HFFc6 (cell line): ENCODE results near the gene LIPM. TPM values are rescaled to one million over a fixed set of nuclear protein-coding genes. Genes with fewer than 3 reads are reported as not detected.
A peak's percentile ranks its signal among the peaks of the same experiment; 100 is the strongest.

Source experiments
- DNase-seq: peaks from one replicate; pipeline ENCODE4 v3.0.0-alpha.2; 2018
- H3K27ac Mint-ChIP-seq: 2 replicates; pipeline ENCODE4 v1.8.0; 2020; ENCODE audit warnings: mild to moderate bottlenecking, mixed read lengths
- H3K27me3 Mint-ChIP-seq: 2 replicates; pipeline ENCODE4 v1.8.0; 2021; ENCODE audit warnings: mild to moderate bottlenecking, moderate library complexity, mixed read lengths; ENCODE audit not compliant: insufficient read depth
- H3K36me3 Mint-ChIP-seq: 2 replicates; pipeline ENCODE4 v1.8.0; 2021; ENCODE audit warnings: low read depth, mixed read lengths
- H3K4me1 Mint-ChIP-seq: 2 replicates; pipeline ENCODE4 v1.8.0; 2020; ENCODE audit warnings: low read depth, mixed read lengths
- H3K4me3 Mint-ChIP-seq: 2 replicates; pipeline ENCODE4 v1.8.0; 2020; ENCODE audit warnings: mild to moderate bottlenecking, moderate library complexity, mixed read lengths
- H3K9me3 Mint-ChIP-seq: 2 replicates; pipeline ENCODE4 v1.8.0; 2020; ENCODE audit warnings: mild to moderate bottlenecking, mixed read lengths
- CTCF ChIP-seq: fragments of 200-600 bp; sonication (generic); IDR thresholded peaks from 2 replicates; pipeline ENCODE4 v1.5.0; 2021; ENCODE audit warnings: antibody characterized with exemption, mild to moderate bottlenecking
- long read RNA-seq: library from polyadenylated mRNA; unstranded; transcript quantifications from one replicate; pipeline ENCODE4 v2.0.0, GENCODE V29; 2019
- total RNA-seq, 6 experiments: library from RNA; stranded (reverse); fragmentation: NEBNext Ultra II Directional; extraction: Animal tissue kit (Norgen Biotek cat#: 25700); gene quantifications; 2 replicates in 1 of 6; 3 replicates in 5 of 6; pipeline ENCODE4 v1.2.3, GENCODE V29; 2021

Gene LIPM, protein sequence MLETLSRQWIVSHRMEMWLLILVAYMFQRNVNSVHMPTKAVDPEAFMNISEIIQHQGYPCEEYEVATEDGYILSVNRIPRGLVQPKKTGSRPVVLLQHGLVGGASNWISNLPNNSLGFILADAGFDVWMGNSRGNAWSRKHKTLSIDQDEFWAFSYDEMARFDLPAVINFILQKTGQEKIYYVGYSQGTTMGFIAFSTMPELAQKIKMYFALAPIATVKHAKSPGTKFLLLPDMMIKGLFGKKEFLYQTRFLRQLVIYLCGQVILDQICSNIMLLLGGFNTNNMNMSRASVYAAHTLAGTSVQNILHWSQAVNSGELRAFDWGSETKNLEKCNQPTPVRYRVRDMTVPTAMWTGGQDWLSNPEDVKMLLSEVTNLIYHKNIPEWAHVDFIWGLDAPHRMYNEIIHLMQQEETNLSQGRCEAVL
- not detected for total RNA-seq
- long read RNA-seq = 0 reads

GRCh38 chr10:88802523-88803285 lies at the start of gene LIPM:
LIPM (plus strand) TSS chr10:88802730; CDS start chr10:88802897, 167 bp downstream.
- no peaks in the 10 kb centered on the region for H3K9me3 Mint-ChIP-seq
- peaks cover 16% of the 10 kb centered on the region for H3K27me3 Mint-ChIP-seq
- DNase-seq = no peak
- H3K4me1 Mint-ChIP-seq = peaks cover 28% of the 10 kb centered on the region
- no peak within 1 kb of the TSS for H3K4me3 Mint-ChIP-seq
- no peak within 1 kb of the TSS for H3K27ac Mint-ChIP-seq
- H3K36me3 Mint-ChIP-seq = no peaks in the 10 kb centered on the region
- no peak for TF ChIP-seq CTCF

DNA sequence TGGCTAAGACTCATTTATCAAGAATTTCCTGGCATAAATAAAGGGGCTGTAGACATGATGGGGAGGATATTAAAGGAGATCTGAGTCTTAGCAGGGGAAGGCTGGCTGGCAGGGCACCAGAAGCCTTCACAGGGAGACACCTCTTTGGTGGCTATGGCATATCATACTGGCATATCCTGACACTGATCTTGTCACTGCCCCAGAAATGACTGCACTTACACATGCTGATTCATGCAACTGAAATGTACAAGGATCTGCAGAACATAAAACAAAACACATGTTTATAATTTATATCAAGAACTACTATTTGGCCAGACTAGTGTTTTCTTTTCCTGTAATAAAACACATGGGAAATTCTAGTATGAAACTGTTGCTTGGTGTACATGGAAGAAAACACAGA lies 48.2 kb upstream of the LIPM start:
- H3K4me3 Mint-ChIP-seq = no peak overlapping the region
- TF ChIP-seq CTCF = no peak
- H3K9me3 Mint-ChIP-seq = peaks cover 5% of the 10 kb centered on the region
- peaks cover 11% of the 10 kb centered on the region for H3K4me1 Mint-ChIP-seq
- no peak overlapping the region for H3K27ac Mint-ChIP-seq
- H3K27me3 Mint-ChIP-seq = peaks cover 5% of the 10 kb centered on the region
- H3K36me3 Mint-ChIP-seq = 0 out of 2 replicates have a peak, but pooled peaks cover 4% of the 10 kb centered on the region
- peak; percentile 60 for DNase-seq

DNA sequence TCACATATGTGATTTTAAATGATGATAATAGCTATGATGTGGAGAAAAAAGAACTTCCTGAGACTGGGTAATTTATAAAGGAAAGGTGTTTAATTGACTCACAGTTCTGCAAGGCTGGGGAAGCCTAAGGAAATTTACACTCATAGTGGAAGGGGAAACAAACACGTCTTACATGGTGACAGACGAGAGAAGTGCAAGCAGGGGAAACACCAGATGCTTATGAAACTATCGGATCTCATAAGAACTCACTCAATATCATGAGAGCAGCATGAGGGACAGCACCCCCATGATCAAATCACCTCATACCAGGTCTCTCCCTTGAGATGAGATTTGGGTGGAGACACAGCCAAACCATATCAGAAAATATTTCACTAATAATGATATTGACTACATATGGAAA lies 46.8 kb upstream of the LIPM start:
- no peak for TF ChIP-seq CTCF

GRCh38 chr10:88756660-88757059 lies 45.9 kb upstream of the LIPM start:
- H3K4me3 Mint-ChIP-seq = no peak overlapping the region
- H3K4me1 Mint-ChIP-seq = peaks cover 11% of the 10 kb centered on the region
- no peak for DNase-seq
- H3K36me3 Mint-ChIP-seq = no peaks in the 10 kb centered on the region
- H3K27ac Mint-ChIP-seq = no peak overlapping the region
- H3K9me3 Mint-ChIP-seq = no peaks in the 10 kb centered on the region
- H3K27me3 Mint-ChIP-seq = peaks cover under 1% of the 10 kb centered on the region; the same call in 1 of the 2 replicates
- no peak for TF ChIP-seq CTCF

More for the DNA sequence above, 46.8 kb upstream of the LIPM start:
- H3K27me3 Mint-ChIP-seq = peaks cover 5% of the 10 kb centered on the region; the same call in 1 of the 2 replicates
- H3K9me3 Mint-ChIP-seq = no peaks in the 10 kb centered on the region
- no peak overlapping the region for H3K27ac Mint-ChIP-seq
- no peak overlapping the region for H3K4me3 Mint-ChIP-seq
- no peak for DNase-seq
- H3K36me3 Mint-ChIP-seq = no peaks in the 10 kb centered on the region
- peaks cover 11% of the 10 kb centered on the region for H3K4me1 Mint-ChIP-seq

GRCh38 chr10:88759366-88760101 lies 43.0 kb upstream of the LIPM start, which contains the start of gene LIPN:
LIPN (plus strand) TSS chr10:88760020; CDS start chr10:88761406, 1,386 bp downstream.
- Mint-ChIP-seq H3K4me1 (peaks cover 9% of the 10 kb centered on the region), H3K27me3 (peaks cover 8% of the 10 kb centered on the region; the same call in 1 of the 2 replicates), H3K9me3 (no peaks in the 10 kb centered on the region), H3K27ac (no peak within 1 kb of the TSS), H3K36me3 (no peaks in the 10 kb centered on the region), H3K4me3 (no peak within 1 kb of the TSS)
- TF ChIP-seq CTCF = no peak
- DNase-seq = no peak
